ENCODE results near the gene IFNA6. TPM values are rescaled to one million over a fixed set of nuclear protein-coding genes. Genes with fewer than 3 reads are reported as not detected.

Gene IFNA6
- not detected in 2 replicates for total RNA-seq
- long read RNA-seq: 0 reads

DNA sequence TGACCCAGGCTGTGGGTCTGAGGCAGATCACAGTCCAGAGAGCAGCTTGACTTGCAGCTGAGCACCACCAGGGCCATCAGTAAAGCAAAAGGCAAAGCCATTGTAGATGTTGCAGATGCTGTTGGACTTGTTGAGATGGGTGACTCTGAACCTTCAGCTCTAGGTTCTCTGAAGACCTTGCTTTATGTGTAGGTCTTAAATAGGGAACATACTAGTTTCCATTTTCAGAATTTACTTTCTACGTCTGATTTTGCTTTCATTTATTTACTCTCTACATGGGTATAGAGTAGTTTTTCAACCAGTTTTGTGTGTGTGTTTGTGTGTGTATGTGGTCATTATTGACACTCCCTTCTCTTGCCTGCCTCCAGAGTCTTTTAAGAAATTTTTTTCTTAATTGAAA, at the start of gene IFNA6:
Gene IFNA6 (minus strand): TSS at position 101 of the 400 bp plus-strand sequence. CDS start 0 bp downstream, at position 101.
- peaks cover 62% of the 10 kb centered on the region for H3K27me3 Mint-ChIP-seq (ENCODE audit: unreplicated experiment)
- DNase-seq (ENCODE audit: extremely low spot score, unreplicated experiment): no peak
- H3K9me3 Mint-ChIP-seq (ENCODE audit: unreplicated experiment): no peaks in the 10 kb centered on the region
- H3K4me3 Mint-ChIP-seq (ENCODE audit: unreplicated experiment): no peak within 1 kb of the TSS
- no peaks in the 10 kb centered on the region for H3K36me3 Mint-ChIP-seq (ENCODE audit: unreplicated experiment)
- TF ChIP-seq, protein P1, sequence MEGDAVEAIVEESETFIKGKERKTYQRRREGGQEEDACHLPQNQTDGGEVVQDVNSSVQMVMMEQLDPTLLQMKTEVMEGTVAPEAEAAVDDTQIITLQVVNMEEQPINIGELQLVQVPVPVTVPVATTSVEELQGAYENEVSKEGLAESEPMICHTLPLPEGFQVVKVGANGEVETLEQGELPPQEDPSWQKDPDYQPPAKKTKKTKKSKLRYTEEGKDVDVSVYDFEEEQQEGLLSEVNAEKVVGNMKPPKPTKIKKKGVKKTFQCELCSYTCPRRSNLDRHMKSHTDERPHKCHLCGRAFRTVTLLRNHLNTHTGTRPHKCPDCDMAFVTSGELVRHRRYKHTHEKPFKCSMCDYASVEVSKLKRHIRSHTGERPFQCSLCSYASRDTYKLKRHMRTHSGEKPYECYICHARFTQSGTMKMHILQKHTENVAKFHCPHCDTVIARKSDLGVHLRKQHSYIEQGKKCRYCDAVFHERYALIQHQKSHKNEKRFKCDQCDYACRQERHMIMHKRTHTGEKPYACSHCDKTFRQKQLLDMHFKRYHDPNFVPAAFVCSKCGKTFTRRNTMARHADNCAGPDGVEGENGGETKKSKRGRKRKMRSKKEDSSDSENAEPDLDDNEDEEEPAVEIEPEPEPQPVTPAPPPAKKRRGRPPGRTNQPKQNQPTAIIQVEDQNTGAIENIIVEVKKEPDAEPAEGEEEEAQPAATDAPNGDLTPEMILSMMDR (IDR thresholded peaks at IDR 0.05): no peak
- H3K4me1 Mint-ChIP-seq (ENCODE audit: unreplicated experiment): no peaks in the 10 kb centered on the region
- H3K27ac Mint-ChIP-seq (ENCODE audit: unreplicated experiment): no peak within 1 kb of the TSS

DNA sequence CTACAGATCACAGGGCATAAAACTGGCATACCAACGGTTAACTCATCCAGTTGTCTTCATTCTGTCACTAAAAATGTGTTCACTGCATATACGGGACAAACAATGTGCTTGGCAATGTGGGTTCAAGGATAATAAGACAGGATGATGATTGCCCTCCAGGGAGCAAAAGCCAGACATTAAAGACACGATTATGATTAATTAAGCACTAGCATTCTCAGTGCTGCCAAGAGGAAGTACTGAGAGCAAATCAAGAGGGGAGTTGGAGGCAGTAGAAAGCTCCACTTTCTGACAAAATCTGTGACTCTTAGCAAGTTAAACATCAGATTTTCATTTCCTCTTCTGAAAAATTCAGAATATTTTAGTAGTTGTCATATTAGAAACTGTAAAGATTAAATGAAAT, 49.3 kb upstream of the IFNA6 start:
- H3K27ac Mint-ChIP-seq (ENCODE audit: unreplicated experiment): no peak overlapping the region
- H3K9me3 Mint-ChIP-seq (ENCODE audit: unreplicated experiment): no peaks in the 10 kb centered on the region
- peaks cover 9% of the 10 kb centered on the region for H3K4me1 Mint-ChIP-seq (ENCODE audit: unreplicated experiment)
- no peaks in the 10 kb centered on the region for H3K36me3 Mint-ChIP-seq (ENCODE audit: unreplicated experiment)
- no peak for DNase-seq (ENCODE audit: extremely low spot score, unreplicated experiment)
- peaks cover 87% of the 10 kb centered on the region for H3K27me3 Mint-ChIP-seq (ENCODE audit: unreplicated experiment)
- TF ChIP-seq, protein P1 (IDR thresholded peaks at IDR 0.05): no peak
- H3K4me3 Mint-ChIP-seq (ENCODE audit: unreplicated experiment): no peak overlapping the region

DNA sequence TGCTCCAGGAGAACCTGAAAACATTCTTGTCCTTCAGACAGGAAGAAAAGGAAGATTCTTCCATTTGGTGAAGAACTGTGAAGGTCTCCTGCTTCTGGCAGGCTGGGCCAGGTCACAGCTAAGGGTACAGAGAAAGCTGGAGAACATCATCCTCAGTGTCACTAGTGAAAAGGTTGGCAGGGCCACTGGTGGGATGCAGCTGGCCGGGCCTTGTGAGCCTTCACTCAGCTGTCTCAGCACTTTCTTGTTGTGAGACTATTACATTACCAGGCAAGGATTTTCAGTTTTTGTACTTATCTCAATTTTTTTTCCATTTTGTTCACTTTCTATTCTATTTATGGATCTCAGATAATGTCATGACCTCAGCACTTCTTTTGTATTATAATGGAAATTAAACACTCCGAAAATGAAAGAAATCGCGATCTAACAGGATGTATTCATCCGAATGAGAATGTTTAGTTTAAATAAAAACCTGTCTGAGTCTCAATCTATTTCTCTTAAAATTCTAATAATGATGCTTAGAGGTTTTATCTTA, 48.3 kb upstream of the IFNA6 start:
- Mint-ChIP-seq H3K36me3 (ENCODE audit: unreplicated experiment) (no peaks in the 10 kb centered on the region), H3K27me3 (ENCODE audit: unreplicated experiment) (peaks cover 84% of the 10 kb centered on the region), H3K4me3 (ENCODE audit: unreplicated experiment) (no peak overlapping the region), H3K27ac (ENCODE audit: unreplicated experiment) (no peak overlapping the region), H3K9me3 (ENCODE audit: unreplicated experiment) (no peaks in the 10 kb centered on the region), H3K4me1 (ENCODE audit: unreplicated experiment) (peaks cover 9% of the 10 kb centered on the region)
- TF ChIP-seq, protein P1 (IDR thresholded peaks at IDR 0.05): no peak
- no peak for DNase-seq (ENCODE audit: extremely low spot score, unreplicated experiment)

DNA sequence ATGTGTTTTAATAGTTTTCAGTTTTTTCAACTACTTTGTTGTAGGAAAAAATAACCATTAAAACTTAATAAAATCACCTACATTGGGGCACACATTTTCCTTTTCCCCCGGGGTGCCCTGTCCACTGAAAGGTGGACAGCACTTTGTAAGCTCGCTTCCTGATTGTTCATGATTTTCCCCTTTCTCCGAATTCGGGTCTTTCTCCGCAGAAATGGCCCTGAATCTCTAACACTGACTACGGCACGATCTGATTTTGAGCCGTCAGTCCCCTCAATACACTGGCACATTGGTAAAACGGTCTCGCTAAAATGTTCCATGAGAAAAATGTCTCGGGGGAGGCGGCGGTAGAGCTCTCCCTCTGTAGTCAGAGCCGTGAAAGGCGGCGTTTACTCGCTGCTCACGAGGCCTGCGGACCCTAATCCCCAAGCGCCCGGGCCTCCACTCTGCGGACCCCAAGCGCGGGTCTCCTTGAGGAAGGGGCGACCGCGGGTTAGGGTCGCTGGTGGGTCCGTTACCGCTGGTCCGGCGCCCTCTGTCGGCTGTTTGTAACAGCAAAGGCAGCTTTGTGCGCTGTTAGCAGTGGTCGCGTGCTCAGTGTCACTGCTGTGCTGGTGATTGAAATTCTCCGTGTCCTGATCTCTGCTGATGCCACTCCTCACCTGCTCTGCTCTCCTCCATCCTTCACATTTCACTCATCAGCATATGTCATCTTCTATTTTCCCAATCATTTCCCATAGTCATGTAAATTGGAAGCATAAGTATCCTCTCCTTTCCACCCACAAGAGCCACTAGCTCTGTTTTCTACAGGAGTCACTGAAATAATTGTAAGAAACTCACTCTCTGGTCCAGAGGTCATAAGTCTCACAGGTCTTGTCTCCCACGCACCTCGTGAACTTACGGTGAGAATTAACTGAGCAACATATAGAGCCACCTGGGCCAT, 45.4 kb upstream of the IFNA6 start:
- Mint-ChIP-seq H3K27ac (ENCODE audit: unreplicated experiment) (no peak overlapping the region), H3K4me3 (ENCODE audit: unreplicated experiment) (peak overlapping the region; percentile 72), H3K36me3 (ENCODE audit: unreplicated experiment) (no peaks in the 10 kb centered on the region), H3K9me3 (ENCODE audit: unreplicated experiment) (no peaks in the 10 kb centered on the region), H3K4me1 (ENCODE audit: unreplicated experiment) (peaks cover 6% of the 10 kb centered on the region), H3K27me3 (ENCODE audit: unreplicated experiment) (peaks cover 86% of the 10 kb centered on the region)
- no peak for DNase-seq (ENCODE audit: extremely low spot score, unreplicated experiment)
- TF ChIP-seq, protein P1 (IDR thresholded peaks at IDR 0.05): peak; percentile 97

DNA sequence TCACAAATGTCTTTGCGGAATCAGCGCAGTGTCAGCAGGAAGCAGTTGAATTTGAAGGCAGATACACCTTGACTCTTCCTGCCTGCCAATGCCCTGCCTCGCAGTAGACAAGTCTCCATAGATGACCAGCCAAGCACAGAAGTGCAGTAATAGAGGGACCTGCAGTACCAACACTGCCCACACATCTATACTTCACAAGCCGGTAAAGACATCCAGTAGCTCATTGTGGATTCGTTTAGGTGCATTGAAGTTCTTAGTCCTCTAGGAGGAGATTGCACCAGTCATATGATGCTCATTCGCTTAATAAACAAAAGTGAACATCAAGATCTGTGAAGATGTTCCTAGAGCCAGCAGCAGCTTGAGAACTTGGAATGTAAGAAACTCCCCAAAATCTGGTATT, 41.6 kb upstream of the IFNA6 start:
- H3K27me3 Mint-ChIP-seq (ENCODE audit: unreplicated experiment): peaks cover 83% of the 10 kb centered on the region

More for the DNA sequence above, 41.6 kb upstream of the IFNA6 start:
- no peak overlapping the region for H3K4me3 Mint-ChIP-seq (ENCODE audit: unreplicated experiment)
- TF ChIP-seq, protein P1 (IDR thresholded peaks at IDR 0.05): peak; percentile 29
- no peaks in the 10 kb centered on the region for H3K36me3 Mint-ChIP-seq (ENCODE audit: unreplicated experiment)
- DNase-seq (ENCODE audit: extremely low spot score, unreplicated experiment): no peak
- H3K4me1 Mint-ChIP-seq (ENCODE audit: unreplicated experiment): peaks cover 6% of the 10 kb centered on the region
- no peak overlapping the region for H3K27ac Mint-ChIP-seq (ENCODE audit: unreplicated experiment)
- H3K9me3 Mint-ChIP-seq (ENCODE audit: unreplicated experiment): no peaks in the 10 kb centered on the region

All from osteocyte (in vitro differentiated cells).